Measurements from ENCODE around the gene MINDY3.

The MINDY3 gene

DNA sequence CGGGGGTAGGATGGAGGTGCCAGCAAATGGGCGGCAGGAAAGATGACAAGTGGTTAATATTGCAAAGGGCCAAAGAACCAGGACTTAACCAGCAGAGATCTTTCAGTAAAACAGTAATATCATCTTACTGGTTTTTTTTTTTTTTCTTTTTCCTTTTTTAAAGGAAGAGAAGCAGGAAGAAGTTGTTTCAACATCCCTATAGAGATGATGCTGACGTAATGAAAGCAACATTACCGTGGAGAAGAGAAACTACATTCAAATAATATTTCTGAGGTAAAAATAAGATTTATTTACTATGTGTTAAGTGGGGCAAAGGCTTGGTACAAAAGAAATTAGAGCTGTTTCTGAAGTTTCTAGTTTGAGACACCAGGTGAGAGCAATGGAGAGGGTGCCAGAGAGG is 11.0 kb downstream of the MINDY3 start:
- DNase-seq (ENCODE audit: low read depth in 1 of 2, low spot score in 1 of 2): no peak
- in situ Hi-C loops (cut with HindIII; ENCODE audit: low pct_unique_long_range_greater_than_20kb, low sequenced_read_pairs): no loop called here
- no peak for TF ChIP-seq JUND (IDR thresholded peaks at IDR 0.05; ENCODE audit: low read depth)

DNA sequence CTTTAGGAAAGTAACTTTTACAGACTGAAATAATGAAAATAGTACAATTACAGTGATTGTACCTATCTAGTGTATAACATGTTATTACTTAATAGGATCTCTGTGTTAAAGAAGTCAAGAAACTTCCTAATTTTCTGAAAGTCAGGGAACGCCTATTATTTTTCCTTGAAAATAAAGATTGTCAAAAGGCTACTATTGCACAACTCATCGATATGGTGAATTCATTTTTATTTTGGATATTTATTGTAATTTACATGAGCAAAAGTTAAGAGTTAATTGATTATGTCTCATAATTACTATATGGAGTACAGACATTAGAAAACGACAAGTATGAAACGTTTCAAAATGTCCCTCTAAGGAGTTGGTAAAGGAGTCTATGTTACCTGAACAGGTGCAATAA is 12.8 kb downstream of the MINDY3 start:
- DNase-seq (ENCODE audit: low read depth in 1 of 2, low spot score in 1 of 2): no peak
- TF ChIP-seq JUND (IDR thresholded peaks at IDR 0.05; ENCODE audit: low read depth): no peak
- in situ Hi-C loops (cut with HindIII; ENCODE audit: low pct_unique_long_range_greater_than_20kb, low sequenced_read_pairs): no loop called here

DNA sequence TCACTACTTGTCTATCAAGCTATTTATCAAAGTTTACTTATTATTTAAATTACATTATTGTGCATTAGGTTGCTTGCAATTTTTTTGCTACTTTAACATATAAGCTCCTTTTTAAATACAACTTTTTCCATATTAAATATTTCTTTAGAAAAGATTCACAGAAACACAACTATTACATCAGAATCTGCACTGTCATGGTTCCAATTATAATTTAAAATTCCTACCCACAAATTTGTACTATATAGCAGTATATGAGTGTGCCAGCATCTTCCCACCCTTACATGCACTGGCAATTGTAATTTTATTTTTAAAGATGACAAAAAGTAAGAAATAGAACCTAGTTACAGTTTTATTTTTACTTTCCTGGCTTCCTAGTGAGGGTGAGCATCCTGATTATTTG is 15.8 kb downstream of the MINDY3 start:
- in situ Hi-C loops (cut with HindIII; ENCODE audit: low pct_unique_long_range_greater_than_20kb, low sequenced_read_pairs): no loop called here
- no peak for DNase-seq (ENCODE audit: low read depth in 1 of 2, low spot score in 1 of 2)

DNA sequence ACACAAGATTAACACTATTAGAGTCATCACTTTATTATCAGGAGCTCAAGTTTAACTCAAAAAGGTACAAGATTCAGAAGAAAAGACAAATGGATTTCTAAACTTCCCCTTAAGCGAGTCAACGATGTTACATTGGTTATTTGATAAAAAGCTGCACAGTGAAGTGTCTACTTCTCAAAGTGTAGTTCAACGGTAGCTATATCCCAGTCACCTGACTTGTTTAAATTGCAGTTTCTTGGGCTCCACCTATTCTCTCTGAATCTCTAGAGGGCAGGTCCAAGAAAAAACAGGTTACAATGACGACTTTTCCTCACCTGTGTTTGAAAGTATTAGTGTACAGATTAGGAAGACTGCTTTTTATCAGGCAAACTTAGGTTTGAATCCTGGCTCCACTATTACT is 16.6 kb downstream of the MINDY3 start:
- DNase-seq (ENCODE audit: low read depth in 1 of 2, low spot score in 1 of 2): no peak

More for the DNA sequence above, 15.8 kb downstream of the MINDY3 start:
- no peak for TF ChIP-seq JUND (IDR thresholded peaks at IDR 0.05; ENCODE audit: low read depth)

DNA sequence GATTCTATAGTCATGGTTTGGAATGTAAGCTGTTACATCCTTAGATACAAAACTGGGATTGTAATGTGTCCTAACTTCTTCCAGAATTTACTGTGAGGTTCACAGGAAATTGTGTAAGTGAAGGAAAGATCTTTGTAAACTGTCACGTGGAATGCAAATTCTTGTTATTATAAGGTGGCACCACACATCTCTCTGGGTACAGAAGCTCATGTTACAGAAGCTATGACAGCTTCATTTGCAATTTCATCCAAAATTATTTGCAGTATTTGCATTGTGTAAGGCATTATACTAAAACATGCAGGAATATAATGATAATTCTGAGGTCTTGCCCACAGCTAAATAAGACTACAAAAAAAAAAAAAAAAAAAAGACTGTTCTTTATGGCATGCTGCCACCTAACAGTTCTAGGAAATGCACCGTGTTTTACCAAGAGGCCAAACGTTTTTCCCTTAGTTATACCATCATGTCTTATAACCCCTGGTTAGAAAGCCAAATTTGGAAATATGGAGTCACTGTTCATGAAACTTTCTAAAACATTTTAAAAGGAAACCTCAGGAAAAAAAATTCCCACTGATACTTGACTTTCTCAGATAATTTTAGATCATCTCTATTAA is 17.6 kb downstream of the MINDY3 start:
- in situ Hi-C loops (cut with HindIII; ENCODE audit: low pct_unique_long_range_greater_than_20kb, low sequenced_read_pairs): no loop called here
- DNase-seq (ENCODE audit: low read depth in 1 of 2, low spot score in 1 of 2): no peak
- no peak for TF ChIP-seq JUND (IDR thresholded peaks at IDR 0.05; ENCODE audit: low read depth)

More for the DNA sequence above, 16.6 kb downstream of the MINDY3 start:
- TF ChIP-seq JUND (IDR thresholded peaks at IDR 0.05; ENCODE audit: low read depth): no peak
- in situ Hi-C loops (cut with HindIII; ENCODE audit: low pct_unique_long_range_greater_than_20kb, low sequenced_read_pairs): no loop called here

DNA sequence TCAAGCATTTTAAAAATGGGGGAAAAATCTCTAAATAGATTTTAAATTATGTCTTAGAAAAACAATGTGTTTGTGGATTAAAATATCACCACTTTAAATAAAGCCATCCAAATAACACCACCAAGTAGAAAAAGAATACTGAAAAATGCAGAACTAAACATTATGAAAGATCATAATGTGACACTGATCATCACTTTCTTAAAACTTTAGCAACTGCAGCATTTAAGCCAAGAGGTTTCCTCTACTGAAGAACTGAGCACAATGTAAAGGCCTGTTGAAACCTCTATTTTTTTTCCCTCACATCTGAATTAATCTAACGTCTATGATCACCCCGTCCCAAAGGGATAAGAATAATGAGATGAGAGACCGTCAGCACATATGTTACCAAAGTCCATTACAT is 18.6 kb downstream of the MINDY3 start:
- in situ Hi-C loops (cut with HindIII; ENCODE audit: low pct_unique_long_range_greater_than_20kb, low sequenced_read_pairs): no loop called here
- no peak for DNase-seq (ENCODE audit: low read depth in 1 of 2, low spot score in 1 of 2)

DNA sequence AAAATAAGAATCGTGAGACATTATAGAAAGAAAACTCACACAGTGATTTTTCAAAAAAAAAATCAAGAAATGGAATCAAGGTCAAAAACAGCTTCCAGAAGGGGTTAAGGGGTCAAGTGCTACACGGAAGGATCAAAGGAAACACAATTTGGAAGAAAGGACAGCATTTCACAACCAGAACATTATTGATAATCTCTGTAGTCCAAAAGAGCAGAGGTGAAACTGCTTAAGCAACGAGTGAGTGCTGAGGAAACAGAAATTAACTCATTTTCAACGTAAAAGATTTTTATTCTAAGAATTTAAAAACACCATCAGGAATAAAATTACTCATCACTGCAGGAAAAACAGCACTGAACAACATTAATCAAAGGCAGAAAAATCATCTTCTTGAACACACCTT is 23.5 kb downstream of the MINDY3 start:
- in situ Hi-C loops (cut with HindIII; ENCODE audit: low pct_unique_long_range_greater_than_20kb, low sequenced_read_pairs): no loop called here
- DNase-seq (ENCODE audit: low read depth in 1 of 2, low spot score in 1 of 2): no peak
- TF ChIP-seq JUND (IDR thresholded peaks at IDR 0.05; ENCODE audit: low read depth): no peak

More for the DNA sequence above, 18.6 kb downstream of the MINDY3 start:
- TF ChIP-seq JUND (IDR thresholded peaks at IDR 0.05; ENCODE audit: low read depth): no peak

DNA sequence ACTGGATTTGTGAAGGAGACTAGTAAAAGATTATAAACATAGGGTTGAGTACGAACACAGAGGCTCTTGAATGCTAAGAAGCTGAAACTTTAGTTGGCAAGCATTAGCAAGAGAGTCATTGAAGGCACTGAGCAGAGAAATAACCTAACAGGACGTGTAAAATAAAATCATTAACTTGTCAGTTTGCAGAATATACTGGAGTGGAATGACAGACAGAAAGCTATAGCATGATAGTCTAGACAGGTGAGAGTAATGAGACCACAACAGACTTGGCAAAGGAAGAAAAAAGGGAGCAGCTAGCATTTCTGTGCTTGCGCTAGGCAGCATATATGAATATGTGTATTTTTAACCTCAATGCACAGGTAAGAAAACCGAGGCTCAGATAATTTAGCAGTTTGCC is 30.8 kb downstream of the MINDY3 start:
- in situ Hi-C loops (cut with HindIII; ENCODE audit: low pct_unique_long_range_greater_than_20kb, low sequenced_read_pairs): no loop called here
- TF ChIP-seq JUND (IDR thresholded peaks at IDR 0.05; ENCODE audit: low read depth): no peak

DNA sequence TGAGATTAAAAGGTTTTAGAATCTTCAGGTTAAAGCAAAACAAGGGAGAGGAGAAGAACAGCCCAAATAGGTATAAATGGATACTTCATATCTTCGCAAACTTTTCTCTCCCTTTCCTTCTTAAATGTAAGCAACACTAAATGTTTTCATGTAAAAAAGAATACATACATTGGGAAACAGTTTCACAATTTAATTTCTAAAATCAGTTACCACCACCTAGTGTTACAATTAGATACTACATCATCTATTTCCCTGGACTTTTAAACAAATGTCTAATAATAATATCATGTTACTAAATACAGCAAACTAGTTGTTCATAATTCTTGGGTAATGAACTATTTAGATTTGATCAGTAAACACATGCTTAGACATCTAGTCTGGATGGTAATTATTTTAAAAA is 35.8 kb downstream of the MINDY3 start:
- in situ Hi-C loops (cut with HindIII; ENCODE audit: low pct_unique_long_range_greater_than_20kb, low sequenced_read_pairs): no loop called here
- no peak for TF ChIP-seq JUND (IDR thresholded peaks at IDR 0.05; ENCODE audit: low read depth)
- DNase-seq (ENCODE audit: low read depth in 1 of 2, low spot score in 1 of 2): peak in 1 of 2 experiments; percentile 39

More for the DNA sequence above, 30.8 kb downstream of the MINDY3 start:
- no peak for DNase-seq (ENCODE audit: low read depth in 1 of 2, low spot score in 1 of 2)

DNA sequence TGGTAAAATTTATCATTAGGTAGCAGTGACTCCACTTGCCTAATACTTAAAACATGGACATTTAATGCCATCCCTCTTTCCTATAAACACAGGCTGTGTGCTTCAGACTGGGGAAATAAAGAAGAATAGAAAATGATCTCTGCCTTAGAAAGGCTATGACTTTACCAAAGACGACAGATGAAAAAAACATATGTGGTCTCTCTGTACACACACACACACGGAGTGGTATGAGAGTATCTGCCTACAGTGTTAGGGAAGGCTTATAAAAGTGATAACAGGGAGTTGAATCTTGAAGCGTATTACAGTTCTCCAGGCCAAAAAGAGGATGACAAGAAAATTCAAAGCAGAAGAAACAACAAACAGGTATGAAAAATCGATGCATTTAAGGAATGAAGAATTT is 38.2 kb downstream of the MINDY3 start:
- DNase-seq (ENCODE audit: low read depth in 1 of 2, low spot score in 1 of 2): no peak
- no peak for TF ChIP-seq JUND (IDR thresholded peaks at IDR 0.05; ENCODE audit: low read depth)
- in situ Hi-C loops (cut with HindIII; ENCODE audit: low pct_unique_long_range_greater_than_20kb, low sequenced_read_pairs): no loop called here

DNA sequence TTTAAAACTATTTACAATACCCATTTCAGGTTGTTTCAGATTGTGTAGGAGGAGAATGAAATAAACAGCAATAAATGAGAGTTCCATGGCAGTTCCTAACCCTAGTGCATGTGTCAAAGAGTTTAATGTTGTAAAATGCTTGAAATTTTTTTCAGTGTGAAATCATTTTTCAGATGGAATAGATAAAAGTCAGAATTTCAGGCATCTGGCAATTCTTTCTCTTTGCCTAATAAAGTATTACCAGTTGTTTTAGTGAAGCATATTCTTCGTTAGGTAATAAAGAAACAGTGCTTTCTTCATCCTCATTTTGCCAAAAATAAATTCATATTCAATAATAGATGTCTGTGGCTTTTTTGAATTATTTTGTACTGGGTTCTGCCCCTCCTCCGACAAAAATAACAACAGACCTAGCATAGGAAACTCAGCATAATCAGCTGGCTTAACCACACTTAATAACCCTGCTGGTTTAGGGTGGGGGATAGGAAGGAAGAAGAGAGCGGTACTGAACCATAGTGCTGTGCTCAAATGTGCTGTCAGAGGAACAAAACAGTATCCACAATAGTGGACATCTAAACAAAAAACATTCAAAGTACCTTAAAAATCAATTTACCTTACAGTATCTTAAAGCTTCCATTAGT is 39.1 kb downstream of the MINDY3 start:
- TF ChIP-seq JUND (IDR thresholded peaks at IDR 0.05; ENCODE audit: low read depth): no peak
- in situ Hi-C loops (cut with HindIII; ENCODE audit: low pct_unique_long_range_greater_than_20kb, low sequenced_read_pairs): no loop called here
- DNase-seq (ENCODE audit: low read depth in 1 of 2, low spot score in 1 of 2): no peak

DNA sequence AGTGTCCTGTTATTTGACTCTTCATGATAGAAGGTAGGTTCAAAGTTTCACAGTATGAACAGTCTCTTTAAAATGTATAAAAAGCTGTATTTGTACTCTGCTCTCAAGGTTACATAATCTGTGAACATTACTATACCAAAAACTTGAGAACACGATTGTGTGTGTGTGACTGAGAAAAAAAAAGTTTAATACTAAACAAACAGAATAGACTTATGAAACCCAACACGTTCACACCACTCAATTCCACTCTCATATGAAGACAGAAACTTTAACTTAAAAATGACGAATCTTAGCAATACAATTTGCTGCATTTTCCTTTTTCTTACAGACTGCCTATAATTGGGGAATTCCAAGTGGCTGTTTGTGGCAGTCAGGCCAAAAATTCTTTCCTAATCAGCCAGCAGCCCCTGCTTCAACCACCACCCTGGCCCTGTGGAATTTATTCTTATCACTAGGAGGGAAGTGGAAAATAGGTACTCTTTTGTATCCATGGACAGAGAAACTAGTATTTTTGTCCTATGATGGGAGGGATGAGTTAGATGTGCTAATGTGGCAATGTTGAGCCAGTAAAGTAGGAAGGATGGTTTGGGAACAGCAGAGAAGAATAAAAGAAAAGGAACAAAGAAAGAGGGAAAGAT is 42.8 kb downstream of the MINDY3 start:
- in situ Hi-C loops (cut with HindIII; ENCODE audit: low pct_unique_long_range_greater_than_20kb, low sequenced_read_pairs): no loop called here
- DNase-seq (ENCODE audit: low read depth in 1 of 2, low spot score in 1 of 2): no peak
- no peak for TF ChIP-seq JUND (IDR thresholded peaks at IDR 0.05; ENCODE audit: low read depth)

DNA sequence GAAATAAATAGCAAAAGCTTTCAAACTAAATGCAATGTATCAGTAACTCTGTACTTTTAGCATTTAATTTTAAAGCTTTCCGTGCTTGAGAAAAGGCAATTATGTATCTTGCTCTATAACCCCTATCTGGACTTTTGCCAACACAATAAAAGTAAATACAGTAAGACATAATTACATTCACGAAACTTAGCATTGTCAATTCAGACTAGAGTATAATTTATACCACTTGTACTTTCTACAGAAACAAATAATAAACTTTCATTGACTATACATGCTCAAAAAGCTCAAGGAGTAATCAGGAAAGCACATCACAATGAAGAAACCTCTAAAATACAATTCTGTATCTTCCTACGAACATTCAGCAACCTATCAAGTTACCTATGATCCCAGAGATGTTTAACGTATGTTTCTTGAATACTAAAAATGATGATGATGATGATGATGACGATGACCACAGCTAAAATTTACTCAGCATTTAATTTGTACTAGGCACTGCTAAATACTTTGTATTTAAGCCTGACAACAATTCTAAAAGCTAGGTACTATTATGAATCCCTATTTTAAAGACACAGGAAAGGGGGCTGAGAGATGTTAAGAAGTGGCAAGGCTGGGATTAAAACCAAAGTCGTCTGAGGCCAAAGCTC is 44.9 kb downstream of the MINDY3 start:
- DNase-seq (ENCODE audit: low read depth in 1 of 2, low spot score in 1 of 2): no peak
- in situ Hi-C loops (cut with HindIII; ENCODE audit: low pct_unique_long_range_greater_than_20kb, low sequenced_read_pairs): no loop called here
- no peak for TF ChIP-seq JUND (IDR thresholded peaks at IDR 0.05; ENCODE audit: low read depth)
